GM18526 (cell line): ENCODE data around the gene GLB1L3.

Source experiments
- POLR2A ChIP-seq: IDR thresholded peaks from 3 replicates; pipeline ENCODE4 v1.6.1; 2011; ENCODE audit not compliant: insufficient read length; ENCODE audit errors: extremely low read depth

The GLB1L3 gene

GRCh38 chr11:134282121-134283045 lies 6.2 kb downstream of the GLB1L3 start:
- TF ChIP-seq POLR2A, result no peak

- no peak for TF ChIP-seq POLR2A
These were observed 7.5 kb downstream of the GLB1L3 start for GRCh38 chr11:134283461-134284230.

GRCh38 chr11:134287561-134287960 lies 11.4 kb downstream of the GLB1L3 start:
- no peak for TF ChIP-seq POLR2A

- no peak for TF ChIP-seq POLR2A
These were observed 12.3 kb downstream of the GLB1L3 start for GRCh38 chr11:134288486-134288885.

- TF ChIP-seq POLR2A, result no peak
These were observed 13.0 kb downstream of the GLB1L3 start for GRCh38 chr11:134289167-134289566.

GRCh38 chr11:134289789-134290188 lies 13.6 kb downstream of the GLB1L3 start:
- no peak for TF ChIP-seq POLR2A

GRCh38 chr11:134290646-134291045 lies 14.5 kb downstream of the GLB1L3 start:
- no peak for TF ChIP-seq POLR2A

GRCh38 chr11:134291196-134291595 lies 15.0 kb downstream of the GLB1L3 start:
- TF ChIP-seq POLR2A, result no peak

GRCh38 chr11:134292661-134293060 lies 16.5 kb downstream of the GLB1L3 start:
- no peak for TF ChIP-seq POLR2A

GRCh38 chr11:134293119-134294113 lies 17.2 kb downstream of the GLB1L3 start:
- TF ChIP-seq POLR2A, result no peak

- no peak for TF ChIP-seq POLR2A
These were observed 18.5 kb downstream of the GLB1L3 start for GRCh38 chr11:134294664-134295063.

GRCh38 chr11:134312223-134312622 lies 36.0 kb downstream of the GLB1L3 start:
- no peak for TF ChIP-seq POLR2A

GRCh38 chr11:134312807-134313206 lies 36.6 kb downstream of the GLB1L3 start:
- no peak for TF ChIP-seq POLR2A

- no peak for TF ChIP-seq POLR2A
These were observed 37.2 kb downstream of the GLB1L3 start for GRCh38 chr11:134313379-134313778.
